HCT116 (cell line): ENCODE results near the gene FGFR3.

Experiments used
- ELF1 ChIP-seq: IDR thresholded peaks from 2 replicates; pipeline ENCODE4 v1.6.1; 2012; ENCODE audit warnings: low read depth, borderline replicate concordance
- EZH2 ChIP-seq: fragments of 200-600 bp; sonication (generic); IDR thresholded peaks from 2 replicates; pipeline ENCODE4 v1.6.1; 2017; ENCODE audit warnings: antibody characterized with exemption, mixed run types
- FOSL1 ChIP-seq: IDR thresholded peaks from 2 replicates; pipeline ENCODE4 v1.6.1; 2012; ENCODE audit warnings: low read depth
- POLR2A ChIP-seq: IDR thresholded peaks from 2 replicates; pipeline ENCODE4 v1.7.0; 2011; ENCODE audit warnings: borderline replicate concordance; ENCODE audit not compliant: insufficient read depth, insufficient read length; ENCODE audit errors: extremely low read depth
- SIN3A ChIP-seq: IDR thresholded peaks from 2 replicates; pipeline ENCODE4 v1.6.1; 2012; ENCODE audit warnings: low read depth
- TCF7L2 ChIP-seq: IDR thresholded peaks from 2 replicates; pipeline ENCODE4 v1.7.0; 2011; ENCODE audit warnings: borderline replicate concordance, inconsistent platforms; ENCODE audit not compliant: insufficient read depth, insufficient read length; ENCODE audit errors: extremely low read depth
- TF ChIP-seq, protein P1 (sequence below), 3 experiments: fragments of 200-600 bp in 1 of 3; sonication (generic) in 1 of 3; IDR thresholded peaks in 2 of 3; conservative IDR thresholded peaks in 1 of 3; 2 replicates each; pipeline ENCODE4 v1.5.1; 2012 to 2017; ENCODE audit warnings: low read depth in 2 of 3, low read length in 2 of 3, antibody characterized with exemption in 1 of 3, borderline replicate concordance in 1 of 3, control low read depth in 1 of 3, mild to moderate bottlenecking in 1 of 3, mixed read lengths in 1 of 3, mixed run types in 1 of 3, moderate library complexity in 1 of 3; ENCODE audit not compliant: insufficient read depth in 1 of 3
- TF ChIP-seq, protein P2 (sequence below): IDR thresholded peaks from 2 replicates; pipeline ENCODE4 v1.6.1; 2012; ENCODE audit warnings: low read depth
- TF ChIP-seq, protein P3 (sequence below): IDR thresholded peaks from 2 replicates; pipeline ENCODE4 v1.6.1; 2011; ENCODE audit warnings: mild to moderate bottlenecking, low read length, moderate library complexity; ENCODE audit not compliant: insufficient replicate concordance; ENCODE audit errors: extremely low read depth

DNA sequence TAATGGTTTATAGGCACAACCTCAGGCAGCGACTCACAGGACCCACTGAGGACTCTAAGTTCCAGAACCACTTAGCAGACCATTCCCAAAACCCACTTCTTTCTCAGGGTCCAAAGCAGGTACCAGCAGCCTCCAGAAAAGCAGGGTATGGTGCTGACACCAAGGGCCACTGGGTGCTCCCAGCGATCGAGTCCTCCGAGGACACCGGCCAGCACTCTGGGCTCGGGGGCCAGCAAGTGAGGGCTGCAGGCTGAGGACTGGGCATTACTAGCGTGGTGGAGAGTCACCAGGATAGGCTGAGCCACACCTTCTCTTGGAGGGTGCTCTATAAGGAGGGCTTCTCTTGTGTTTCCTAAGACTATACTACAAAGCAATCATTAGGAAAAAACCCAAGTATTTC lies 43.6 kb downstream of the FGFR3 start:
- TF ChIP-seq, protein P1, sequence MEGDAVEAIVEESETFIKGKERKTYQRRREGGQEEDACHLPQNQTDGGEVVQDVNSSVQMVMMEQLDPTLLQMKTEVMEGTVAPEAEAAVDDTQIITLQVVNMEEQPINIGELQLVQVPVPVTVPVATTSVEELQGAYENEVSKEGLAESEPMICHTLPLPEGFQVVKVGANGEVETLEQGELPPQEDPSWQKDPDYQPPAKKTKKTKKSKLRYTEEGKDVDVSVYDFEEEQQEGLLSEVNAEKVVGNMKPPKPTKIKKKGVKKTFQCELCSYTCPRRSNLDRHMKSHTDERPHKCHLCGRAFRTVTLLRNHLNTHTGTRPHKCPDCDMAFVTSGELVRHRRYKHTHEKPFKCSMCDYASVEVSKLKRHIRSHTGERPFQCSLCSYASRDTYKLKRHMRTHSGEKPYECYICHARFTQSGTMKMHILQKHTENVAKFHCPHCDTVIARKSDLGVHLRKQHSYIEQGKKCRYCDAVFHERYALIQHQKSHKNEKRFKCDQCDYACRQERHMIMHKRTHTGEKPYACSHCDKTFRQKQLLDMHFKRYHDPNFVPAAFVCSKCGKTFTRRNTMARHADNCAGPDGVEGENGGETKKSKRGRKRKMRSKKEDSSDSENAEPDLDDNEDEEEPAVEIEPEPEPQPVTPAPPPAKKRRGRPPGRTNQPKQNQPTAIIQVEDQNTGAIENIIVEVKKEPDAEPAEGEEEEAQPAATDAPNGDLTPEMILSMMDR (IDR thresholded peaks at IDR 0.05 in 2 of 3, conservative IDR thresholded peaks at IDR 0.05 in 1 of 3; ENCODE audit: borderline replicate concordance in 1 of 3, insufficient read depth in 1 of 3, low read depth in 2 of 3, low read length in 2 of 3): no peak
- TF ChIP-seq TCF7L2: no peak
- no peak for TF ChIP-seq POLR2A
- TF ChIP-seq, protein P2, sequence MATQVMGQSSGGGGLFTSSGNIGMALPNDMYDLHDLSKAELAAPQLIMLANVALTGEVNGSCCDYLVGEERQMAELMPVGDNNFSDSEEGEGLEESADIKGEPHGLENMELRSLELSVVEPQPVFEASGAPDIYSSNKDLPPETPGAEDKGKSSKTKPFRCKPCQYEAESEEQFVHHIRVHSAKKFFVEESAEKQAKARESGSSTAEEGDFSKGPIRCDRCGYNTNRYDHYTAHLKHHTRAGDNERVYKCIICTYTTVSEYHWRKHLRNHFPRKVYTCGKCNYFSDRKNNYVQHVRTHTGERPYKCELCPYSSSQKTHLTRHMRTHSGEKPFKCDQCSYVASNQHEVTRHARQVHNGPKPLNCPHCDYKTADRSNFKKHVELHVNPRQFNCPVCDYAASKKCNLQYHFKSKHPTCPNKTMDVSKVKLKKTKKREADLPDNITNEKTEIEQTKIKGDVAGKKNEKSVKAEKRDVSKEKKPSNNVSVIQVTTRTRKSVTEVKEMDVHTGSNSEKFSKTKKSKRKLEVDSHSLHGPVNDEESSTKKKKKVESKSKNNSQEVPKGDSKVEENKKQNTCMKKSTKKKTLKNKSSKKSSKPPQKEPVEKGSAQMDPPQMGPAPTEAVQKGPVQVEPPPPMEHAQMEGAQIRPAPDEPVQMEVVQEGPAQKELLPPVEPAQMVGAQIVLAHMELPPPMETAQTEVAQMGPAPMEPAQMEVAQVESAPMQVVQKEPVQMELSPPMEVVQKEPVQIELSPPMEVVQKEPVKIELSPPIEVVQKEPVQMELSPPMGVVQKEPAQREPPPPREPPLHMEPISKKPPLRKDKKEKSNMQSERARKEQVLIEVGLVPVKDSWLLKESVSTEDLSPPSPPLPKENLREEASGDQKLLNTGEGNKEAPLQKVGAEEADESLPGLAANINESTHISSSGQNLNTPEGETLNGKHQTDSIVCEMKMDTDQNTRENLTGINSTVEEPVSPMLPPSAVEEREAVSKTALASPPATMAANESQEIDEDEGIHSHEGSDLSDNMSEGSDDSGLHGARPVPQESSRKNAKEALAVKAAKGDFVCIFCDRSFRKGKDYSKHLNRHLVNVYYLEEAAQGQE: no peak
- TF ChIP-seq EZH2: no peak
- TF ChIP-seq, protein P3, sequence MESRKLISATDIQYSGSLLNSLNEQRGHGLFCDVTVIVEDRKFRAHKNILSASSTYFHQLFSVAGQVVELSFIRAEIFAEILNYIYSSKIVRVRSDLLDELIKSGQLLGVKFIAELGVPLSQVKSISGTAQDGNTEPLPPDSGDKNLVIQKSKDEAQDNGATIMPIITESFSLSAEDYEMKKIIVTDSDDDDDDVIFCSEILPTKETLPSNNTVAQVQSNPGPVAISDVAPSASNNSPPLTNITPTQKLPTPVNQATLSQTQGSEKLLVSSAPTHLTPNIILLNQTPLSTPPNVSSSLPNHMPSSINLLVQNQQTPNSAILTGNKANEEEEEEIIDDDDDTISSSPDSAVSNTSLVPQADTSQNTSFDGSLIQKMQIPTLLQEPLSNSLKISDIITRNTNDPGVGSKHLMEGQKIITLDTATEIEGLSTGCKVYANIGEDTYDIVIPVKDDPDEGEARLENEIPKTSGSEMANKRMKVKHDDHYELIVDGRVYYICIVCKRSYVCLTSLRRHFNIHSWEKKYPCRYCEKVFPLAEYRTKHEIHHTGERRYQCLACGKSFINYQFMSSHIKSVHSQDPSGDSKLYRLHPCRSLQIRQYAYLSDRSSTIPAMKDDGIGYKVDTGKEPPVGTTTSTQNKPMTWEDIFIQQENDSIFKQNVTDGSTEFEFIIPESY: no peak
- TF ChIP-seq ELF1: no peak
- TF ChIP-seq SIN3A: no peak
- TF ChIP-seq FOSL1: no peak
